GM19452 (cell line): ENCODE measurements around the gene DOK3.

Source experiments
- ATAC-seq: cut with Tn5 transposase; IDR thresholded peaks from one replicate; pipeline ENCODE4 v1.9.1; 2021; ENCODE audit not compliant: unreplicated experiment

DOK3 gene

DNA sequence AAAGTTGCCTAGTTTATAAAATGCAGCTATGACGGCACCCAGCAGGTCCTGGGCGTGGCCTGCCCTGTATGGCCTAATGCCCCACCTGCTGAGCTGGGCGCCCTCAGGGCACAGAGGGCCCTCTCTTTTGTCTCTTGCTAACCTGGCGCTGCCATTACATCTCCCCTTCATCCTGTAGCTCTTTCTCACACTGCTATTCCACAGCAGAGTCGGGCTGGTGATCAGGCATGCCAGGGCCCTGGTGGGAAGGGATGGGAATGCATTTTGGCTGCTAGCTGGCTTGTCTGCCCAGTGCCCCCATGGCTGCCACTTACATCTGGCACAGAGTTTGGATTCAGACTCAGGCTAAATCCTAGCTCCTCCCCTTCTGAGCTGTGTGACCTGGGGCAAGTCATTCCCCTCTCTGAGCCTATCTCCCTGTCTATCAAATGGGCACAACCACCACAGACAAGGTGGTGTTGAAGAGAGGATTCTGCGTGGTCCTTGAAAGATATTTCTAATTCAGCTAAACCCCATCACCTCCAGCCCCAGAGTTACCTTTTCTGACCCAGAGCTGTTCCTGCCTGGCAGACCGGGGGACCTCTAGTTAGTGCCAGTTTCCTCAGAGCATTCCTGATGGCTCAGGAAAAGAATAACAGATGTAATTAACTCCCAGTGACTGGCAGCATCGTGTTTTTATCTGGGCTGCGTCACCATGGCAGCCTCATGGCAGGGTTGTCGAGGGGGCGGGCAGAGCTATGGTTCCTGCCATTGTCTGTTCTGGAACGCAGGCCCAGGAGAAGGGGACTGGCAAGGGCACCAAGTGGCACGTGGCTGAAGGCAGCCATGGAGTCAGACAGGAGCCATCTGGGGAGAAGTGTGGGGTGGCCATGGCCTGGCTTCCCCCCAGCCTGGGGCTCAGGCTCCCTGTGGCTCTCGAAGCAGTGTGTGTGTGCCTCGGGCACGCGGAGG lies 56.7 kb downstream of the DOK3 start:
- ATAC-seq, result no peak
